ENCODE measurements around the gene ZFYVE21. TPM values are rescaled to one million over a fixed set of nuclear protein-coding genes. Genes with fewer than 3 reads are reported as not detected.

The ZFYVE21 gene
- total RNA-seq, 1 experiment from 2014 or later: 59.7 TPM

DNA sequence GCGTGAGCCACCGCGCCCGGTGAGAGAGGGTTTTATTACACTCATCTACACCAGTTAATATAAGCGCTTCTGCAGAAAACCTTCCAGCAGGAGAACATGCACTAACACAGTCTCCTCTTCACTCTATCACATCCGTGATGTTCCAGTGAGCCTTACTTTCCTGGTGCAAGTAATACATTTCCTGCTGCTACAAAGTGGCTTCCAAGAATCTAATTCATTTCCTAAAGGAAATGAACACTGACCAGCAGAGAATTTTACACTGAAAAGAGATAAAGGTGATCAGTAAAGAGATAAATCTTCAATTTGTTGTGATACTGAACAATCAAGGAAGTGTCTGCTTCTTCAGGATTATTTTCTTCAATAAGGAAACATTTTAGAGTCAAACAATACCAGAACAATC, 39.5 kb downstream of the ZFYVE21 start (continued):
- TF ChIP-seq, protein P1, sequence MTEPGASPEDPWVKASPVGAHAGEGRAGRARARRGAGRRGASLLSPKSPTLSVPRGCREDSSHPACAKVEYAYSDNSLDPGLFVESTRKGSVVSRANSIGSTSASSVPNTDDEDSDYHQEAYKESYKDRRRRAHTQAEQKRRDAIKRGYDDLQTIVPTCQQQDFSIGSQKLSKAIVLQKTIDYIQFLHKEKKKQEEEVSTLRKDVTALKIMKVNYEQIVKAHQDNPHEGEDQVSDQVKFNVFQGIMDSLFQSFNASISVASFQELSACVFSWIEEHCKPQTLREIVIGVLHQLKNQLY (CRISPR knock-in tag; IDR thresholded peaks at IDR 0.05): no peak
- no peak for TF ChIP-seq NR3C1 (CRISPR knock-in tag; conservative IDR thresholded peaks at IDR 0.05; ENCODE audit: low read depth)
- TF ChIP-seq, protein P2, sequence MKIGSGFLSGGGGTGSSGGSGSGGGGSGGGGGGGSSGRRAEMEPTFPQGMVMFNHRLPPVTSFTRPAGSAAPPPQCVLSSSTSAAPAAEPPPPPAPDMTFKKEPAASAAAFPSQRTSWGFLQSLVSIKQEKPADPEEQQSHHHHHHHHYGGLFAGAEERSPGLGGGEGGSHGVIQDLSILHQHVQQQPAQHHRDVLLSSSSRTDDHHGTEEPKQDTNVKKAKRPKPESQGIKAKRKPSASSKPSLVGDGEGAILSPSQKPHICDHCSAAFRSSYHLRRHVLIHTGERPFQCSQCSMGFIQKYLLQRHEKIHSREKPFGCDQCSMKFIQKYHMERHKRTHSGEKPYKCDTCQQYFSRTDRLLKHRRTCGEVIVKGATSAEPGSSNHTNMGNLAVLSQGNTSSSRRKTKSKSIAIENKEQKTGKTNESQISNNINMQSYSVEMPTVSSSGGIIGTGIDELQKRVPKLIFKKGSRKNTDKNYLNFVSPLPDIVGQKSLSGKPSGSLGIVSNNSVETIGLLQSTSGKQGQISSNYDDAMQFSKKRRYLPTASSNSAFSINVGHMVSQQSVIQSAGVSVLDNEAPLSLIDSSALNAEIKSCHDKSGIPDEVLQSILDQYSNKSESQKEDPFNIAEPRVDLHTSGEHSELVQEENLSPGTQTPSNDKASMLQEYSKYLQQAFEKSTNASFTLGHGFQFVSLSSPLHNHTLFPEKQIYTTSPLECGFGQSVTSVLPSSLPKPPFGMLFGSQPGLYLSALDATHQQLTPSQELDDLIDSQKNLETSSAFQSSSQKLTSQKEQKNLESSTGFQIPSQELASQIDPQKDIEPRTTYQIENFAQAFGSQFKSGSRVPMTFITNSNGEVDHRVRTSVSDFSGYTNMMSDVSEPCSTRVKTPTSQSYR (CRISPR knock-in tag; IDR thresholded peaks at IDR 0.05): no peak
- no peak for TF ChIP-seq TCF7 (CRISPR knock-in tag; IDR thresholded peaks at IDR 0.05; ENCODE audit: low read depth)
- no peak for TF ChIP-seq NFATC4 (CRISPR knock-in tag; IDR thresholded peaks at IDR 0.05)
- TF ChIP-seq, protein P3, sequence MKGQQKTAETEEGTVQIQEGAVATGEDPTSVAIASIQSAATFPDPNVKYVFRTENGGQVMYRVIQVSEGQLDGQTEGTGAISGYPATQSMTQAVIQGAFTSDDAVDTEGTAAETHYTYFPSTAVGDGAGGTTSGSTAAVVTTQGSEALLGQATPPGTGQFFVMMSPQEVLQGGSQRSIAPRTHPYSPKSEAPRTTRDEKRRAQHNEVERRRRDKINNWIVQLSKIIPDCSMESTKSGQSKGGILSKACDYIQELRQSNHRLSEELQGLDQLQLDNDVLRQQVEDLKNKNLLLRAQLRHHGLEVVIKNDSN (CRISPR knock-in tag; IDR thresholded peaks at IDR 0.05): no peak
- TF ChIP-seq, protein P4, sequence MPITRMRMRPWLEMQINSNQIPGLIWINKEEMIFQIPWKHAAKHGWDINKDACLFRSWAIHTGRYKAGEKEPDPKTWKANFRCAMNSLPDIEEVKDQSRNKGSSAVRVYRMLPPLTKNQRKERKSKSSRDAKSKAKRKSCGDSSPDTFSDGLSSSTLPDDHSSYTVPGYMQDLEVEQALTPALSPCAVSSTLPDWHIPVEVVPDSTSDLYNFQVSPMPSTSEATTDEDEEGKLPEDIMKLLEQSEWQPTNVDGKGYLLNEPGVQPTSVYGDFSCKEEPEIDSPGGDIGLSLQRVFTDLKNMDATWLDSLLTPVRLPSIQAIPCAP (CRISPR knock-in tag; IDR thresholded peaks at IDR 0.05): no peak
- TF ChIP-seq, protein P5, sequence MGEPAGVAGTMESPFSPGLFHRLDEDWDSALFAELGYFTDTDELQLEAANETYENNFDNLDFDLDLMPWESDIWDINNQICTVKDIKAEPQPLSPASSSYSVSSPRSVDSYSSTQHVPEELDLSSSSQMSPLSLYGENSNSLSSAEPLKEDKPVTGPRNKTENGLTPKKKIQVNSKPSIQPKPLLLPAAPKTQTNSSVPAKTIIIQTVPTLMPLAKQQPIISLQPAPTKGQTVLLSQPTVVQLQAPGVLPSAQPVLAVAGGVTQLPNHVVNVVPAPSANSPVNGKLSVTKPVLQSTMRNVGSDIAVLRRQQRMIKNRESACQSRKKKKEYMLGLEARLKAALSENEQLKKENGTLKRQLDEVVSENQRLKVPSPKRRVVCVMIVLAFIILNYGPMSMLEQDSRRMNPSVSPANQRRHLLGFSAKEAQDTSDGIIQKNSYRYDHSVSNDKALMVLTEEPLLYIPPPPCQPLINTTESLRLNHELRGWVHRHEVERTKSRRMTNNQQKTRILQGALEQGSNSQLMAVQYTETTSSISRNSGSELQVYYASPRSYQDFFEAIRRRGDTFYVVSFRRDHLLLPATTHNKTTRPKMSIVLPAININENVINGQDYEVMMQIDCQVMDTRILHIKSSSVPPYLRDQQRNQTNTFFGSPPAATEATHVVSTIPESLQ (CRISPR knock-in tag; IDR thresholded peaks at IDR 0.05): no peak
- TF ChIP-seq SMAD4 (CRISPR knock-in tag; IDR thresholded peaks at IDR 0.05): no peak
- TF ChIP-seq PRRX2 (CRISPR knock-in tag; IDR thresholded peaks at IDR 0.05): no peak
- TF ChIP-seq, protein P6, sequence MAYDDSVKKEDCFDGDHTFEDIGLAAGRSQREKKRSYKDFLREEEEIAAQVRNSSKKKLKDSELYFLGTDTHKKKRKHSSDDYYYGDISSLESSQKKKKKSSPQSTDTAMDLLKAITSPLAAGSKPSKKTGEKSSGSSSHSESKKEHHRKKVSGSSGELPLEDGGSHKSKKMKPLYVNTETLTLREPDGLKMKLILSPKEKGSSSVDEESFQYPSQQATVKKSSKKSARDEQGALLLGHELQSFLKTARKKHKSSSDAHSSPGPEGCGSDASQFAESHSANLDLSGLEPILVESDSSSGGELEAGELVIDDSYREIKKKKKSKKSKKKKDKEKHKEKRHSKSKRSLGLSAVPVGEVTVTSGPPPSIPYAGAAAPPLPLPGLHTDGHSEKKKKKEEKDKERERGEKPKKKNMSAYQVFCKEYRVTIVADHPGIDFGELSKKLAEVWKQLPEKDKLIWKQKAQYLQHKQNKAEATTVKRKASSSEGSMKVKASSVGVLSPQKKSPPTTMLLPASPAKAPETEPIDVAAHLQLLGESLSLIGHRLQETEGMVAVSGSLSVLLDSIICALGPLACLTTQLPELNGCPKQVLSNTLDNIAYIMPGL (CRISPR knock-in tag; IDR thresholded peaks at IDR 0.05): no peak

DNA sequence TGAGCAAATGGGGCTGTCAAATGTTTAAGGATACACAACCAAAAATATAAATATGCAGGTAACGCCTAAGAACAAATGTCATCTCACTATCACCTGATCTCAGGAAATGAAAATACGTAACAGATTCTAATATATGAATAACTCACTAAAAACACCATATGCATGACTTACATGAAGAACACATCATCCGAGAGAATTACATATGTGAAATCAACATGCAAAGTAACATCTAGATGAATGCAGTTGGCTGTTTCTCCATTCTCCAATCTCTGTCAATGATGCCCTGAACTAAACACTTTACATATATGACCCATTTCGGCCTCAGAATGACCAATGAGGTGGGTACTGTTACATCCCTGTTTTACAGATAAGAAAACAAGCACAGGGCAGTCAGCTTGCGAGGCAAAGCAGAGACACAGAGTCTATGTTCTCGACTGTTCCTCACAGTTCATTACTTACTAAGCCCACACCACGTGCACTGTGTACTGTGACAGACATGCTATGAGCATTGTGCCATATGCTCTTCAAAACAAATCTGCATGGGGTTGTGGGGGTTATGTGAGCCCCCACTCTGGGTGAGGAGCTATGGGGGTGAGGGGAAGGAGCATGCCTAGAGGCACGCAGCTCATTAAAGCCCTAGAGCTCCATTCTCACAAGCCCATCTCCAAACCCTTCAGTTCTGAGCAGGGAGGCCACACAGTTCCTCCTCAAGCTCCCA, 42.6 kb downstream of the ZFYVE21 start:
- H3K9me3 Mint-ChIP-seq: no peaks in the 10 kb centered on the region
- no peak for ATAC-seq
- H3K27me3 Mint-ChIP-seq (ENCODE audit: low read depth): no peaks in the 10 kb centered on the region; the same call in 1 of the 2 replicates
- DNase-seq (ENCODE audit: low spot score): no peak
- H3K4me3 Mint-ChIP-seq: no peak overlapping the region
- ChIA-PET CTCF (interaction anchor here (0.9 to 1.1 kb wide), 2 partner anchors 143 to 209 kb away, joined by 3 to 5 read pairs; no protein-coding TSS in a partner anchor), POLR2A (no interaction called here)
- H3K27ac Mint-ChIP-seq: no peak overlapping the region
- H3K4me1 Mint-ChIP-seq: peaks cover 10% of the 10 kb centered on the region
- no peaks in the 10 kb centered on the region for H3K36me3 Mint-ChIP-seq
- TF ChIP-seq ZNF232 (CRISPR knock-in tag; IDR thresholded peaks at IDR 0.05) (no peak), SP1 (CRISPR knock-in tag; conservative IDR thresholded peaks at IDR 0.05) (no peak), CBFB (CRISPR knock-in tag; IDR thresholded peaks at IDR 0.05; ENCODE audit: low read depth) (no peak), GRHL2 (CRISPR knock-in tag; IDR thresholded peaks at IDR 0.05; ENCODE audit: insufficient replicate concordance, severe bottlenecking) (no peak), OVOL2 (CRISPR knock-in tag; IDR thresholded peaks at IDR 0.05; ENCODE audit: borderline replicate concordance) (no peak), CREB1 (CRISPR knock-in tag; IDR thresholded peaks at IDR 0.05) (no peak)
- TF ChIP-seq, protein P7, sequence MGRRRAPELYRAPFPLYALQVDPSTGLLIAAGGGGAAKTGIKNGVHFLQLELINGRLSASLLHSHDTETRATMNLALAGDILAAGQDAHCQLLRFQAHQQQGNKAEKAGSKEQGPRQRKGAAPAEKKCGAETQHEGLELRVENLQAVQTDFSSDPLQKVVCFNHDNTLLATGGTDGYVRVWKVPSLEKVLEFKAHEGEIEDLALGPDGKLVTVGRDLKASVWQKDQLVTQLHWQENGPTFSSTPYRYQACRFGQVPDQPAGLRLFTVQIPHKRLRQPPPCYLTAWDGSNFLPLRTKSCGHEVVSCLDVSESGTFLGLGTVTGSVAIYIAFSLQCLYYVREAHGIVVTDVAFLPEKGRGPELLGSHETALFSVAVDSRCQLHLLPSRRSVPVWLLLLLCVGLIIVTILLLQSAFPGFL (CRISPR knock-in tag; IDR thresholded peaks at IDR 0.05; ENCODE audit: borderline replicate concordance): no peak
- TF ChIP-seq, protein P8, sequence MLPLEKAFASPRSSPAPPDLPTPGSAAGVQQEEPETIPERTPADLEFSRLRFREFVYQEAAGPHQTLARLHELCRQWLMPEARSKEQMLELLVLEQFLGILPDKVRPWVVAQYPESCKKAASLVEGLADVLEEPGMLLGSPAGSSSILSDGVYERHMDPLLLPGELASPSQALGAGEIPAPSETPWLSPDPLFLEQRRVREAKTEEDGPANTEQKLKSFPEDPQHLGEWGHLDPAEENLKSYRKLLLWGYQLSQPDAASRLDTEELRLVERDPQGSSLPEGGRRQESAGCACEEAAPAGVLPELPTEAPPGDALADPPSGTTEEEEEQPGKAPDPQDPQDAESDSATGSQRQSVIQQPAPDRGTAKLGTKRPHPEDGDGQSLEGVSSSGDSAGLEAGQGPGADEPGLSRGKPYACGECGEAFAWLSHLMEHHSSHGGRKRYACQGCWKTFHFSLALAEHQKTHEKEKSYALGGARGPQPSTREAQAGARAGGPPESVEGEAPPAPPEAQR (CRISPR knock-in tag; IDR thresholded peaks at IDR 0.05): no peak
- TF ChIP-seq, protein P9, sequence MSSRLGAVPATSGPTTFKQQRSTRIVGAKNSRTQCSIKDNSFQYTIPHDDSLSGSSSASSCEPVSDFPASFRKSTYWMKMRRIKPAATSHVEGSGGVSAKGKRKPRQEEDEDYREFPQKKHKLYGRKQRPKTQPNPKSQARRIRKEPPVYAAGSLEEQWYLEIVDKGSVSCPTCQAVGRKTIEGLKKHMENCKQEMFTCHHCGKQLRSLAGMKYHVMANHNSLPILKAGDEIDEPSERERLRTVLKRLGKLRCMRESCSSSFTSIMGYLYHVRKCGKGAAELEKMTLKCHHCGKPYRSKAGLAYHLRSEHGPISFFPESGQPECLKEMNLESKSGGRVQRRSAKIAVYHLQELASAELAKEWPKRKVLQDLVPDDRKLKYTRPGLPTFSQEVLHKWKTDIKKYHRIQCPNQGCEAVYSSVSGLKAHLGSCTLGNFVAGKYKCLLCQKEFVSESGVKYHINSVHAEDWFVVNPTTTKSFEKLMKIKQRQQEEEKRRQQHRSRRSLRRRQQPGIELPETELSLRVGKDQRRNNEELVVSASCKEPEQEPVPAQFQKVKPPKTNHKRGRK (CRISPR knock-in tag; IDR thresholded peaks at IDR 0.05; ENCODE audit: borderline replicate concordance): no peak
